C4-2B (cell line): ENCODE results near the gene EMILIN2.

Experiments
- ZFX ChIP-seq: fragments of 450-650 bp; IDR thresholded peaks from 2 replicates; pipeline ENCODE4 v1.6.1; 2017
- TF ChIP-seq, protein P1 (sequence below): fragments of 450-650 bp; conservative IDR thresholded peaks from 2 replicates; pipeline ENCODE4 v1.5.1; 2017; ENCODE audit warnings: mild to moderate bottlenecking

- TF ChIP-seq, protein P1, sequence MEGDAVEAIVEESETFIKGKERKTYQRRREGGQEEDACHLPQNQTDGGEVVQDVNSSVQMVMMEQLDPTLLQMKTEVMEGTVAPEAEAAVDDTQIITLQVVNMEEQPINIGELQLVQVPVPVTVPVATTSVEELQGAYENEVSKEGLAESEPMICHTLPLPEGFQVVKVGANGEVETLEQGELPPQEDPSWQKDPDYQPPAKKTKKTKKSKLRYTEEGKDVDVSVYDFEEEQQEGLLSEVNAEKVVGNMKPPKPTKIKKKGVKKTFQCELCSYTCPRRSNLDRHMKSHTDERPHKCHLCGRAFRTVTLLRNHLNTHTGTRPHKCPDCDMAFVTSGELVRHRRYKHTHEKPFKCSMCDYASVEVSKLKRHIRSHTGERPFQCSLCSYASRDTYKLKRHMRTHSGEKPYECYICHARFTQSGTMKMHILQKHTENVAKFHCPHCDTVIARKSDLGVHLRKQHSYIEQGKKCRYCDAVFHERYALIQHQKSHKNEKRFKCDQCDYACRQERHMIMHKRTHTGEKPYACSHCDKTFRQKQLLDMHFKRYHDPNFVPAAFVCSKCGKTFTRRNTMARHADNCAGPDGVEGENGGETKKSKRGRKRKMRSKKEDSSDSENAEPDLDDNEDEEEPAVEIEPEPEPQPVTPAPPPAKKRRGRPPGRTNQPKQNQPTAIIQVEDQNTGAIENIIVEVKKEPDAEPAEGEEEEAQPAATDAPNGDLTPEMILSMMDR, result no peak
- no peak for TF ChIP-seq ZFX
Observed at GRCh38 chr18:2890606-2891005, 43.8 kb downstream of the EMILIN2 start.
